GM12865 (cell line): ENCODE data around the gene SERPINE1.
"Not testable (repeated sequence)": the region's sequence is repeated elsewhere in the genome, so short reads cannot be mapped to it uniquely, and the experiment has no call there.

Experiments used
- DNase-seq: peaks from one replicate; pipeline ENCODE4 v3.0.0; 2010; ENCODE audit warnings: low read depth
- H3K4me3 ChIP-seq: 2 replicates; pipeline ENCODE4 v1.5.1; 2011; ENCODE audit warnings: mild to moderate bottlenecking, low read depth, low read length, control low read depth
- CTCF ChIP-seq: IDR thresholded peaks from 2 replicates; pipeline ENCODE4 v1.5.1; 2011; ENCODE audit warnings: low read length, control low read depth, low read depth, inconsistent platforms; ENCODE audit not compliant: insufficient read depth; ENCODE audit errors: missing control alignments

SERPINE1 gene

GRCh38 chr7:101118856-101119255 lies 8.0 kb upstream of the SERPINE1 start:
- no peak for DNase-seq
- no peak for TF ChIP-seq CTCF
- no peak overlapping the region for H3K4me3 ChIP-seq

- TF ChIP-seq CTCF = no peak
- no peak overlapping the region for H3K4me3 ChIP-seq
- no peak for DNase-seq
Observed at GRCh38 chr7:101119876-101120275, 7.0 kb upstream of the SERPINE1 start.

- TF ChIP-seq CTCF = no peak
- no peak for DNase-seq
- H3K4me3 ChIP-seq = no peak overlapping the region
Observed at GRCh38 chr7:101120315-101120714, 6.6 kb upstream of the SERPINE1 start.

GRCh38 chr7:101121631-101121990 lies 5.3 kb upstream of the SERPINE1 start:
- not testable (repeated sequence) for DNase-seq, H3K4me3 ChIP-seq

GRCh38 chr7:101121991-101122932 lies 4.6 kb upstream of the SERPINE1 start:
- DNase-seq = peak; percentile 40
- TF ChIP-seq CTCF = no peak
- peak overlapping the region; percentile 61 for H3K4me3 ChIP-seq

- no peak for TF ChIP-seq CTCF
- peak overlapping the region; percentile 61 for H3K4me3 ChIP-seq
- no peak for DNase-seq
Observed at GRCh38 chr7:101122933-101123702, 3.8 kb upstream of the SERPINE1 start.

GRCh38 chr7:101123703-101124068 lies 3.2 kb upstream of the SERPINE1 start:
- H3K4me3 ChIP-seq = no peak overlapping the region
- DNase-seq = no peak
- no peak for TF ChIP-seq CTCF
